ENCODE measurements around the gene NKD1.

Gene NKD1

DNA sequence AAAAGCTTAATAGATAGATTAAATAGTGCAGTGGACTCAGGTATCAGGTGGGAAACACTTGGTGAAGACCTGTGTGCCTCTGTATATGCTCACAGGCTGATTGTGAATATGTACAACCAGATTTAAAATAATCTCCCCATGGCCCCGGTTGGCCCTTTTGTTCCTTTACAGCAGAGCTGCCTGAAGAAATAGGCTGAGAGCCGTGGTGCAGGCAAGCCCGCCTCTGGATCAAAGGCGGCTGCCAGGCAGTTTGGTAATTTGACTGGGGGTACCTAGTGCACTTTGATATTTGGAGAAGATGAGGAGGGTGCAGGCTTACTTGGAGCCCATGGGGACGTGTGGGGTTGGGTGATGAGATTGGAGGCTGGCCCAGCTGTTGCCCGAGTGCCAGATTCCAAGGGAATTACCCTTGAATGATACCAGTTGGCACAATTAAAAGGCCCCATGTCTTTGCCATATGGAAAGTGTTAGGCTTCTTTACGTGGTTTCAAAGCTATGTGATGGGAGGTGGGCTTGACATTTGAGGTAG lies 5.0 kb downstream of the NKD1 start:
- TF ChIP-seq, protein P1, sequence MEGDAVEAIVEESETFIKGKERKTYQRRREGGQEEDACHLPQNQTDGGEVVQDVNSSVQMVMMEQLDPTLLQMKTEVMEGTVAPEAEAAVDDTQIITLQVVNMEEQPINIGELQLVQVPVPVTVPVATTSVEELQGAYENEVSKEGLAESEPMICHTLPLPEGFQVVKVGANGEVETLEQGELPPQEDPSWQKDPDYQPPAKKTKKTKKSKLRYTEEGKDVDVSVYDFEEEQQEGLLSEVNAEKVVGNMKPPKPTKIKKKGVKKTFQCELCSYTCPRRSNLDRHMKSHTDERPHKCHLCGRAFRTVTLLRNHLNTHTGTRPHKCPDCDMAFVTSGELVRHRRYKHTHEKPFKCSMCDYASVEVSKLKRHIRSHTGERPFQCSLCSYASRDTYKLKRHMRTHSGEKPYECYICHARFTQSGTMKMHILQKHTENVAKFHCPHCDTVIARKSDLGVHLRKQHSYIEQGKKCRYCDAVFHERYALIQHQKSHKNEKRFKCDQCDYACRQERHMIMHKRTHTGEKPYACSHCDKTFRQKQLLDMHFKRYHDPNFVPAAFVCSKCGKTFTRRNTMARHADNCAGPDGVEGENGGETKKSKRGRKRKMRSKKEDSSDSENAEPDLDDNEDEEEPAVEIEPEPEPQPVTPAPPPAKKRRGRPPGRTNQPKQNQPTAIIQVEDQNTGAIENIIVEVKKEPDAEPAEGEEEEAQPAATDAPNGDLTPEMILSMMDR (IDR thresholded peaks at IDR 0.05; ENCODE audit: borderline replicate concordance, insufficient read depth, low read depth, low read length): no peak
- no peak overlapping the region for H3K4me3 ChIP-seq (ENCODE audit: low read depth, low read length)

DNA sequence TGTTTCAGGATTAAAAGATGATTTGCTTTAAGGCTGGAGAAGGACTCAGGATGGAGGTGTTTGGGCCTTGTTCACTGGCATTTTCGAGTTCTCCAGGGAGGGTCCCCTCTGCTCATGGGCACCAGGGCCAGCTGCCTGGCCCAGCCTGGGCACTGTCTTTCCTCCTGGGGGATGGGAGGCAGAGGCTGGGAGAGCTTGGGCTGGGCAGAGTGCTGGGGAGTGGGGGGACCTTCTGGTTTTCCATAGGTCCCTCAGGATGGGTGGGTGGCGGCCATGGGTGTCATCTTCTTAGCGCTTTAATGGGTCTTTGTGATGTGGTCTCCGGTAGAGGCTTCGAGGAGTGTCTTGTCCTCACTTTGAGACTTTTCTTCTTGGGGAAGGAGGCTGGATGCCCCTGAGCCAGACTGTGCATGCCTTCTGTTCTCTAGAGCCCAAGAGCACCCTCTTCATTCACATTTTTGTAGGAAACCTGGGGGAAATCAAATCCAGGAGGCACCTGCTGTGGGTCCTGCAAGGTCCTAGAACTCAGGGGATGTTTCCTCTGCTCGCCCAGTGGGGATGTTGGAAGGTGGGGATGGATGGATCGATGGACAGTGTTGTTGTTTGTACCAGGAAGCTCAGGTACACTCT lies 5.7 kb downstream of the NKD1 start:
- H3K4me3 ChIP-seq (ENCODE audit: low read depth, low read length): no peak overlapping the region
- TF ChIP-seq, protein P1 (IDR thresholded peaks at IDR 0.05; ENCODE audit: borderline replicate concordance, insufficient read depth, low read depth, low read length): no peak

DNA sequence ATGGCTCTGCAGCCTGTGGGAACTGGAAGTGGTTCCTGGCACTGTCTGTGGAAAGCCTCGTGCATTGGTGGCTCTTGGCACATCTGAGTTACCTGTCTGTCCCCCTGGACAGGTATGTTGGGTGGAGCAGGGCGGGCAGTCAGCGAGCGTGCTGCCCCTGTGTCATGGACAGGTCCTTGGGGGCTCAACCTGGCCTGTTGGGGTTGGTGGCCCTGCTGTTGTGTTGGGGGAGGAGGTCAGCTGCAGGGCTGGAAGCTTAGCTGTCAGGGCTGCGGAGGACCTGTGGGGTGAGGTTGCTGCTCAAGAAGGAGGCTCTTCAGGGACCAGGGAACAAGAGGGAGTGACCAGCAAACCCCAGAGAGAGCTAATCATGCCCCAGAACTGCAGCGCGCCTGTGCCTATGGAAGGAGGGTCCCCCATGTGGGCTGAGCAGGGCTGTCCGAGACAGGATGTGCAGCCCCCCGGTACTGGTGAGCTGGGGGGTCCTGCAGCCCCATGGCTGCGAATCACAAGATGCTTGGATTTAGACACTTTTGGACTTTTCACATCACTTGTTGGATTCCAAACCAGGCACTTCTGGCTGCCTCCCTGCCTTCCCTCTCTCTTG lies 7.2 kb downstream of the NKD1 start:
- TF ChIP-seq, protein P1 (IDR thresholded peaks at IDR 0.05; ENCODE audit: borderline replicate concordance, insufficient read depth, low read depth, low read length): no peak
- H3K4me3 ChIP-seq (ENCODE audit: low read depth, low read length): no peak overlapping the region

DNA sequence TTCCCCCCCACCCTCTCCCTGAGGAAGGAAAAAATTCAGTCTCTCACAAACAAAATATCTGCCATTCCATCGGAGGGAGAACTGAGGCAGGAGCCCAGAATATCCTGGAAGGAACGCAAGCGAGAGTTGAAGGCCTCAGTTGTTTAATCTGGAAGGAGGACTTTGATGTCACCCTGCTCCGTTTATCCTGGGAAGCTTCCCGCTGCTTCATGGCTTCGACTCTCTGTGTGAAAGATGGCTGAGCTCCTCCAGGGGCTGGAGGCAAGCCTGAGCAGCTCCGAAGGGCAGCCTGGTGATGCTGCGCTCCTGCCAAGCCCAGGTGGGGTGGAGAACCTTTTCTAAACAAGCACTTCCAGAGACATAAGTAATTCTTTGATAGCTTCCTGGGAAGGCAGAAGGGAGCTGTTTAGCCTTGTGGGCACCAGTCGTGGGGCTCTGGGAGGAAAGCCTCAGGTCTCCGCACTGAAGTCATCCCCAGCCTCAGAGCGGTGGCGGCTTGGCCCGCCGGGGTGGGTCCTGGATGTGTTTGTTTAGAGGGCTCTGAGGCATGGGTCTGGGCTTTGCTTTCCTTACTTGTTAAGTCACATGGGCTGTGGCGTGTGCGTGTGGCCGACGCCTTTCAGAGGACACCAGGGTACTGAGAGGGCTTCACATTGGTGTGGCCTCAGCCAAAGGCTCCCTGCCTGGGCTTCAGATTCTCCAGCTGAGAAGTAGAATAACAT lies 7.9 kb downstream of the NKD1 start:
- H3K4me3 ChIP-seq (ENCODE audit: low read depth, low read length): no peak overlapping the region
- TF ChIP-seq, protein P1 (IDR thresholded peaks at IDR 0.05; ENCODE audit: borderline replicate concordance, insufficient read depth, low read depth, low read length): no peak

DNA sequence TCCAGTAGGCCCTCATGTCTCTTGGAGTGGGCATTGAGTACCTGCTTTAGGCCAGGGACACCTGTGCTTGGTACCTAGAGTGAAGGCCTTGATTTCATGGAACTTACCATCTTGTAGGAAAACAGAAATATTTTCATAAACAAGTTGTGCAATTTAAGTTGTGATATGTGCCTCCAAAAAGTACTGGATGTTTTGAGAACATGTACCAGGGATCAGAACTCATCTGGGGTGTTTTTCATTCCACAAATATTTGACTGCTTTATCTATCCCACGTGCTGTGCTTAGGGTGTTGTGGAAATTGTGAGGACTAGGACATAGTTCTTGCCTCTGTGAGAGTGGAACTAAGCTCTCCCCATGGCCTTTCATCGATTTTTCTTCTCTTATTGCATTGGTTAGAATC lies 8.8 kb downstream of the NKD1 start:
- TF ChIP-seq, protein P1 (IDR thresholded peaks at IDR 0.05; ENCODE audit: borderline replicate concordance, insufficient read depth, low read depth, low read length): no peak
- H3K4me3 ChIP-seq (ENCODE audit: low read depth, low read length): no peak overlapping the region

DNA sequence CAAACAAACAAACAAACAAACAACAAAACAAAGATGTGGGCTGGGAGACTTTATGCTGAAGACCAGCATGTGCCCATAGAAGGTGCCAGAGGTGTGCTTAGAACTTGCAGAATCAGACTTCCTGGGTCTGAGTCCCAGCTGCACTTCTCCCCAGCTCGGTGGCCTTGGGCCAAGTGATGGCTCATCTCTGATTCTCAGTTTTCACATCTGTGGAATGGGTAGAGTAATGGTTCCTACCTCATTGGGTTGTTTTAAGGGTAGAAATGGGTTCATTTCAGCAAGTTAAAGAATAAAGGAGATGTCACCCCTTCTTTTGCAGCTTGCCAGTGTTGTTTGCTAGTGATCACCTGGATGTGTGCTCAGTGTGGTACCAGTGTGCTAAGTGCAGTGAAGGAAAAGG lies 10.7 kb downstream of the NKD1 start:
- no peak overlapping the region for H3K4me3 ChIP-seq (ENCODE audit: low read depth, low read length)
- TF ChIP-seq, protein P1 (IDR thresholded peaks at IDR 0.05; ENCODE audit: borderline replicate concordance, insufficient read depth, low read depth, low read length): no peak
